HepG2 (cell line): Measurements from ENCODE around the gene TMUB1. TPM values are rescaled to one million over a fixed set of nuclear protein-coding genes. Genes with fewer than 3 reads are reported as not detected.

Experiments
- ATAC-seq: fragments of 200-7000 bp; cut with Tn5 transposase; 3 replicates; pipeline ENCODE4 v1.9.1; 2020; ENCODE audit warnings: mild to moderate bottlenecking, moderate library complexity
- BruUV-seq: library from RNA; stranded (reverse); fragments of 400-500 nt; replicated peaks from 2 replicates; lab custom pipeline; 2021; lab: Mats Ljungman, UMichigan
- CTCF ChIA-PET: fragments of 300-600 bp; formaldehyde crosslinking; extraction: SDS; loops from one replicate; lab custom pipeline; 2021; ENCODE audit warnings: low total read pairs, inconsistent platforms, low intra/inter-chr PET ratio; lab: Yijun Ruan, JAX
- POLR2A ChIA-PET: fragments of 350-600 bp; sonication (Branson Sonifier 250); formaldehyde crosslinking; loops from one replicate; lab custom pipeline; 2020; ENCODE audit warnings: antibody characterized with exemption, inconsistent platforms; lab: Yijun Ruan, JAX
- DNase-seq: peaks from one replicate; pipeline ENCODE4 v3.0.0-alpha.2; 2015; ENCODE audit warnings: low spot score
- FAIRE-seq: peaks from 3 replicates; lab custom pipeline; 2011; peaks lifted over from hg19 to GRCh38; lab: Jason Lieb, UNC
- H2AFZ ChIP-seq: one replicate; pipeline ENCODE4 v1.6.1; 2011; ENCODE audit warnings: low read length, inconsistent platforms
- H3K27ac ChIP-seq: fragments of 300-600 bp; 3 replicates; pipeline ENCODE4 v1.8.0; 2011; ENCODE audit warnings: mixed run types, mild to moderate bottlenecking, mixed read lengths, low read length, inconsistent platforms; ENCODE audit not compliant: insufficient read depth; ENCODE audit errors: extremely low read length
- H3K27me3 ChIP-seq, 2 experiments: fragments of 200-600 bp in 1 of 2; 2 replicates in 1 of 2; 3 replicates in 1 of 2; pipeline versions ENCODE4 v1.6.0 to v1.8.0; 2011; ENCODE audit warnings: low read length in 2 of 2, mild to moderate bottlenecking in 2 of 2, moderate library complexity in 2 of 2, inconsistent platforms in 1 of 2; ENCODE audit not compliant: insufficient read depth in 2 of 2, control insufficient read depth in 1 of 2
- H3K36me3 ChIP-seq, 2 experiments: fragments of 200-600 bp in 1 of 2; replicated peaks in 1 of 2; 2 replicates in 1 of 2; 3 replicates in 1 of 2; pipeline versions ENCODE4 v1.5.1 to v1.8.0; 2011; ENCODE audit warnings: low read length in 2 of 2, inconsistent platforms in 1 of 2; ENCODE audit not compliant: insufficient read depth in 2 of 2, control insufficient read depth in 1 of 2
- H3K4me1 ChIP-seq: 2 replicates; pipeline ENCODE4 v1.5.1; 2012; ENCODE audit warnings: low read length, inconsistent platforms; ENCODE audit not compliant: insufficient read depth
- H3K4me2 ChIP-seq: 2 replicates; pipeline ENCODE4 v1.6.0; 2011; ENCODE audit warnings: low read depth, low read length, inconsistent platforms
- H3K4me3 ChIP-seq, 3 experiments: fragments of 200-600 bp in 1 of 3; sonication (generic), shearing (Covaris generic) in 1 of 3; replicated peaks in 1 of 3; 2 replicates each; pipeline ENCODE4 v1.5.1; 2011 to 2016; ENCODE audit warnings: low read length in 3 of 3, inconsistent platforms in 2 of 3, low read depth in 2 of 3, mild to moderate bottlenecking in 2 of 3, control low read depth in 1 of 3, mixed read lengths in 1 of 3; ENCODE audit not compliant: insufficient read depth in 1 of 3
- H3K79me2 ChIP-seq: one replicate; pipeline ENCODE4 v1.6.1; 2011; ENCODE audit warnings: low read length, inconsistent platforms; ENCODE audit not compliant: insufficient read depth
- H3K9ac ChIP-seq: 2 replicates; pipeline ENCODE4 v1.6.0; 2011; ENCODE audit warnings: mild to moderate bottlenecking, low read depth, low read length, inconsistent platforms; ENCODE audit not compliant: insufficient read depth
- H3K9me3 ChIP-seq: 2 replicates; pipeline ENCODE4 v1.5.1; 2012; ENCODE audit warnings: mild to moderate bottlenecking, low read length
- H4K20me1 ChIP-seq: 2 replicates; pipeline ENCODE4 v1.6.0; 2011; ENCODE audit warnings: inconsistent platforms, mild to moderate bottlenecking, low read length, moderate library complexity; ENCODE audit not compliant: insufficient read depth
- CENPX ChIP-seq: sonication (generic); formaldehyde crosslinking; IDR thresholded peaks from 2 replicates; pipeline ENCODE4 v1.9.0; 2021; ENCODE audit warnings: mild to moderate bottlenecking, missing genetic modification reagents, moderate library complexity
- ELK4 ChIP-seq: sonication (generic); formaldehyde crosslinking; IDR thresholded peaks from 2 replicates; pipeline ENCODE4 v1.9.0; 2021; ENCODE audit warnings: missing genetic modification reagents, borderline replicate concordance
- KLF9 ChIP-seq: IDR thresholded peaks from 2 replicates; pipeline ENCODE4 v1.6.1; 2016; ENCODE audit warnings: low read depth
- PRDM15 ChIP-seq: sonication (generic); formaldehyde crosslinking; IDR thresholded peaks from 2 replicates; pipeline ENCODE4 v1.4.0; 2020; ENCODE audit warnings: missing genetic modification reagents
- SKI ChIP-seq: fragments of 450-650 bp; IDR thresholded peaks from one replicate; pipeline ENCODE4 v1.6.1; 2018; ENCODE audit warnings: mild to moderate bottlenecking; ENCODE audit not compliant: partially characterized antibody
- ZNF546 ChIP-seq: sonication (generic); formaldehyde crosslinking; conservative IDR thresholded peaks from 2 replicates; pipeline ENCODE4 v1.8.1; 2023; ENCODE audit warnings: mild to moderate bottlenecking, missing genetic modification reagents
- ZNF580 ChIP-seq: IDR thresholded peaks from 2 replicates; pipeline ENCODE4 v1.6.1; 2016; ENCODE audit warnings: low read depth, borderline replicate concordance
- WGBS: methylation state at CpG from one replicate; pipeline ENCODE4 v1.1.6; 2017; ENCODE audit warnings: low lambda C conversion rate; 5-methylcytosine and 5-hydroxymethylcytosine counted together
- in situ Hi-C: cut with HindIII; loops from 2 replicates; pipeline ENCODE4 v1.10.0; 2017; ENCODE audit warnings: low pct_unique_long_range_greater_than_20kb; ENCODE audit not compliant: extremely low pct_ligation_motif_present
- intact Hi-C: fragments of 100-400 bp; cut with micrococcal nuclease; formaldehyde crosslinking; loops from one replicate; pipeline ENCODE4 v1.10.0; 2022; ENCODE audit not compliant: unreplicated experiment
- polyA plus RNA-seq, 8 experiments: library from polyadenylated mRNA; depleted of rRNA in 3 of 8; stranded (reverse) in 7 of 8; unstranded in 1 of 8; fragments of >200 nt; fragmentation: Illumina TruSeq in 4 of 8; extraction: Trizol in 4 of 8; gene quantifications; 2 replicates each; pipeline versions ENCODE4 v1.2.1 to v1.2.3, GENCODE V29; 2011 to 2016; ENCODE audit warnings: low read depth in 4 of 8, missing spikeins in 1 of 8, mixed read lengths in 1 of 8; ENCODE audit not compliant: insufficient read depth in 1 of 8
- total RNA-seq, 5 experiments: library from RNA; depleted of rRNA; stranded (reverse); fragments of >200 nt; fragmentation: Illumina TruSeq; extraction: Trizol; gene quantifications; 2 replicates each; pipeline ENCODE4 v1.2.3, GENCODE V29; 2016; ENCODE audit warnings: low read depth in 1 of 5
- TF ChIP-seq, protein P1 (sequence below): sonication (generic); formaldehyde crosslinking; conservative IDR thresholded peaks from 2 replicates; pipeline ENCODE4 v1.5.0; 2020; ENCODE audit warnings: missing genetic modification reagents
- TF ChIP-seq, protein P2 (sequence below): sonication (generic); formaldehyde crosslinking; conservative IDR thresholded peaks from 2 replicates; pipeline ENCODE4 v1.4.0; 2020; ENCODE audit warnings: missing genetic modification reagents

Gene TMUB1
- total and polyA plus RNA-seq, 2 of the 13 experiments (the other 11 are each of a cell fraction or from before 2014, with no cell fraction given), result 44.8 to 51.6 TPM

DNA sequence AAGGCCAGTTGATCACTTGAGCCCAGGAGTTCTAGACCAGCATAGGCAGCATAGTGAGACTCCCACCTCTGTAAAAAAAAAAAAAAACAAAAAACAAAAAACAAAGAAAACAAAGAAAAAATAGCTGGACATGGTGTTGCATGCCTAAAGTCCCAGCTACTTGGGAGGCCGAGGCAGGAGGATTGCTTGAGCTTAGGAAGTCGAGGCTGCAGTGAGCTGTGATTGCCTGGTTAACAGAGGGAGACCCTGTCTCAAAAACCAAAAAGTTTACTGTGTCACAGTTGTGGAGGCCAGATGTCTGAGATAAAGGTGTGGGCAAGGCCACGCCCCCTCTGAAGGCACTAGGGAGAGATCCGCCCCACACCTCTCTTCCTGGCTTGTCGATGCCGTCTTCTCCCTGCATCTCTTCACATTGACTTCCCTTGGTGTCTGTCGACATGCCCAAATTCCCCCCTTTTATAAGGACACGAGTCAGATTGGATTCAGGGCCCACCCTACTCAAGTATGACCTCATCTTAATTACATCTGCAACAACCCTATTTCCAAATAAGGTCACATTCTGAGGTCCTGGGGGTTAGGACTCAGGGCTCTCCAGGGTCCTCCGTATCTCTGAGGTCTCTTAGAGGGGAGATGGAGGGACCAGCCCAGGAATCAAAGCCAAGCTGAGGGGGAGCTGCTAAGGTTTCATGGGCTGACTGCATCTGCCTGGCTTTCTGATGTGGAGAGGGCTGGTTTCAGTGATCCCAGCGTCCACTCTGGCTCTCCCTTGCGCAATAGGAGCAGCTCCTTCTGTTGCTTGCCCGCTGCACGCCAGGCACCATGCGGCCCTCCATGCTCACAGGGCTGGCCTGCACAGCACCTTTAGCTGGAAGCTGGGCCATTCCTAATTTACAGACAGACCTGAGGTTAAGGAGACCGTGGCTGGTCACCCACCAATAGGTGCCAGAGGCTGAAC, 26.1 kb upstream of the TMUB1 start (continued):
- TF ChIP-seq ELK4 (CRISPR knock-in tag), result no peak
- TF ChIP-seq PRDM15 (CRISPR knock-in tag), result no peak

GRCh38 chr7:151107882-151108281, 24.6 kb upstream of the TMUB1 start:
- ATAC-seq (no peak), FAIRE-seq (no peak), DNase-seq (no peak)
- H4K20me1 ChIP-seq, result peaks cover 35% of the 10 kb centered on the region
- no TSS peak for BruUV-seq
- 100% methylated on average over 5 of the region's 10 CpGs for WGBS
- in situ Hi-C loops (no loop called here), intact Hi-C loops (no loop called here)
- no peak overlapping the region for H3K4me3 ChIP-seq
- no peak overlapping the region for H2AFZ ChIP-seq
- no peak overlapping the region for H3K9ac ChIP-seq
- peaks cover 7 to 25% of the 10 kb centered on the region in 2 experiments; a peak in 3 of 5 replicates for H3K36me3 ChIP-seq
- no peak overlapping the region for H3K4me2 ChIP-seq
- H3K27ac ChIP-seq, result no peak overlapping the region
- no peaks in the 10 kb centered on the region for H3K9me3 ChIP-seq
- H3K27me3 ChIP-seq, result no peaks in the 10 kb centered on the region
- H3K4me1 ChIP-seq, result peaks cover 14% of the 10 kb centered on the region
- ChIA-PET POLR2A (interaction anchor here (1.3 kb wide), 1 partner anchor 45 kb away, joined by 3 read pairs; no protein-coding TSS in a partner anchor), CTCF (no interaction called here)
- peaks cover 37% of the 10 kb centered on the region for H3K79me2 ChIP-seq
- TF ChIP-seq, protein P1, sequence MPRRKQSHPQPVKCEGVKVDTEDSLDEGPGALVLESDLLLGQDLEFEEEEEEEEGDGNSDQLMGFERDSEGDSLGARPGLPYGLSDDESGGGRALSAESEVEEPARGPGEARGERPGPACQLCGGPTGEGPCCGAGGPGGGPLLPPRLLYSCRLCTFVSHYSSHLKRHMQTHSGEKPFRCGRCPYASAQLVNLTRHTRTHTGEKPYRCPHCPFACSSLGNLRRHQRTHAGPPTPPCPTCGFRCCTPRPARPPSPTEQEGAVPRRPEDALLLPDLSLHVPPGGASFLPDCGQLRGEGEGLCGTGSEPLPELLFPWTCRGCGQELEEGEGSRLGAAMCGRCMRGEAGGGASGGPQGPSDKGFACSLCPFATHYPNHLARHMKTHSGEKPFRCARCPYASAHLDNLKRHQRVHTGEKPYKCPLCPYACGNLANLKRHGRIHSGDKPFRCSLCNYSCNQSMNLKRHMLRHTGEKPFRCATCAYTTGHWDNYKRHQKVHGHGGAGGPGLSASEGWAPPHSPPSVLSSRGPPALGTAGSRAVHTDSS, result no peak
- TF ChIP-seq ZNF546 (CRISPR knock-in tag) (no peak), KLF9 (no peak), CENPX (CRISPR knock-in tag) (no peak), ZNF580 (CRISPR knock-in tag) (no peak), SKI (no peak)
- TF ChIP-seq, protein P2, sequence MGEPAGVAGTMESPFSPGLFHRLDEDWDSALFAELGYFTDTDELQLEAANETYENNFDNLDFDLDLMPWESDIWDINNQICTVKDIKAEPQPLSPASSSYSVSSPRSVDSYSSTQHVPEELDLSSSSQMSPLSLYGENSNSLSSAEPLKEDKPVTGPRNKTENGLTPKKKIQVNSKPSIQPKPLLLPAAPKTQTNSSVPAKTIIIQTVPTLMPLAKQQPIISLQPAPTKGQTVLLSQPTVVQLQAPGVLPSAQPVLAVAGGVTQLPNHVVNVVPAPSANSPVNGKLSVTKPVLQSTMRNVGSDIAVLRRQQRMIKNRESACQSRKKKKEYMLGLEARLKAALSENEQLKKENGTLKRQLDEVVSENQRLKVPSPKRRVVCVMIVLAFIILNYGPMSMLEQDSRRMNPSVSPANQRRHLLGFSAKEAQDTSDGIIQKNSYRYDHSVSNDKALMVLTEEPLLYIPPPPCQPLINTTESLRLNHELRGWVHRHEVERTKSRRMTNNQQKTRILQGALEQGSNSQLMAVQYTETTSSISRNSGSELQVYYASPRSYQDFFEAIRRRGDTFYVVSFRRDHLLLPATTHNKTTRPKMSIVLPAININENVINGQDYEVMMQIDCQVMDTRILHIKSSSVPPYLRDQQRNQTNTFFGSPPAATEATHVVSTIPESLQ (CRISPR knock-in tag), result no peak
